Measurements from ENCODE around the gene CCDC158. TPM values are rescaled to one million over a fixed set of nuclear protein-coding genes. Genes with fewer than 3 reads are reported as not detected.

Gene CCDC158
- polyA plus RNA-seq, 1 of the 3 experiments (the other 2 are of a cell fraction): not detected

DNA sequence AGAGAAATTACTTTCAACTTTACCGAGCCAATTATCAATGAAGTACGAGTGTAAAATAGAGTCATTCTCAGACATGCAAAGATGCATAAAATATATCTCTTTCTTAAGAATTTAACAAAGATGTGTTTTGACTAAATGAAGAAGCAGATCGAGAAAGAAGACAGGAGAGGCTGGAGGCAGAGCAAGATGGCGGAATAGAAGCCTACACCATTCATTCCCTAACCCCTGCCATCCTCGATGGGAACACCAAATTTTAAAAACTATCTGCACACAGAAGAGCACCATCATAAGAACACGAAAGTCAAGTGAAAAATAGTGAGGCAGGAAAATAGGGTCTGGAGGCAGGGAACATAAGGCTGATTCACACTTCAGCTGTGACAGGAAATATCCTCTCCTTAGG lies 35.0 kb downstream of the CCDC158 start:
- no peak for DNase-seq
- Histone ChIP-seq H3K4me1 (ENCODE audit: control insufficient read depth in 1 of 2, insufficient read depth in 2 of 2, low read depth in 1 of 2, low read length in 1 of 2) (no peaks in the 10 kb centered on the region), H3K36me3 (replicated peaks in 1 of 2; ENCODE audit: control insufficient read depth in 1 of 2, insufficient read depth in 2 of 2, low read length in 1 of 2) (no peaks in the 10 kb centered on the region), H3K9ac (no peak overlapping the region), H3K79me2 (ENCODE audit: insufficient read depth) (no peaks in the 10 kb centered on the region), H4K20me1 (ENCODE audit: insufficient read depth) (no peaks in the 10 kb centered on the region), H3F3A (replicated peaks; ENCODE audit: insufficient read depth) (no peaks in the 10 kb centered on the region), H3K27ac (ENCODE audit: low read depth in 2 of 2, low read length in 1 of 2) (no peak overlapping the region), H3K9me2 (no peaks in the 10 kb centered on the region), H3K27me3 (ENCODE audit: insufficient read depth) (no peaks in the 10 kb centered on the region), H2AFZ (ENCODE audit: low read depth) (no peak overlapping the region), H3K4me3 (ENCODE audit: low read depth in 2 of 2, low read length in 1 of 2) (no peak overlapping the region), H3K4me2 (no peak overlapping the region), H3K9me3 (0 out of 2 replicates have a peak, but pooled peaks cover 3% of the 10 kb centered on the region)
- CTCF ChIA-PET: no interaction called here
- 68% methylated on average over 6 of the region's 6 CpGs for WGBS (ENCODE audit: low lambda C conversion rate)
- POLR2A ChIA-PET: no interaction called here
- TF ChIP-seq, protein P1, sequence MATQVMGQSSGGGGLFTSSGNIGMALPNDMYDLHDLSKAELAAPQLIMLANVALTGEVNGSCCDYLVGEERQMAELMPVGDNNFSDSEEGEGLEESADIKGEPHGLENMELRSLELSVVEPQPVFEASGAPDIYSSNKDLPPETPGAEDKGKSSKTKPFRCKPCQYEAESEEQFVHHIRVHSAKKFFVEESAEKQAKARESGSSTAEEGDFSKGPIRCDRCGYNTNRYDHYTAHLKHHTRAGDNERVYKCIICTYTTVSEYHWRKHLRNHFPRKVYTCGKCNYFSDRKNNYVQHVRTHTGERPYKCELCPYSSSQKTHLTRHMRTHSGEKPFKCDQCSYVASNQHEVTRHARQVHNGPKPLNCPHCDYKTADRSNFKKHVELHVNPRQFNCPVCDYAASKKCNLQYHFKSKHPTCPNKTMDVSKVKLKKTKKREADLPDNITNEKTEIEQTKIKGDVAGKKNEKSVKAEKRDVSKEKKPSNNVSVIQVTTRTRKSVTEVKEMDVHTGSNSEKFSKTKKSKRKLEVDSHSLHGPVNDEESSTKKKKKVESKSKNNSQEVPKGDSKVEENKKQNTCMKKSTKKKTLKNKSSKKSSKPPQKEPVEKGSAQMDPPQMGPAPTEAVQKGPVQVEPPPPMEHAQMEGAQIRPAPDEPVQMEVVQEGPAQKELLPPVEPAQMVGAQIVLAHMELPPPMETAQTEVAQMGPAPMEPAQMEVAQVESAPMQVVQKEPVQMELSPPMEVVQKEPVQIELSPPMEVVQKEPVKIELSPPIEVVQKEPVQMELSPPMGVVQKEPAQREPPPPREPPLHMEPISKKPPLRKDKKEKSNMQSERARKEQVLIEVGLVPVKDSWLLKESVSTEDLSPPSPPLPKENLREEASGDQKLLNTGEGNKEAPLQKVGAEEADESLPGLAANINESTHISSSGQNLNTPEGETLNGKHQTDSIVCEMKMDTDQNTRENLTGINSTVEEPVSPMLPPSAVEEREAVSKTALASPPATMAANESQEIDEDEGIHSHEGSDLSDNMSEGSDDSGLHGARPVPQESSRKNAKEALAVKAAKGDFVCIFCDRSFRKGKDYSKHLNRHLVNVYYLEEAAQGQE (IDR thresholded peaks at IDR 0.05; ENCODE audit: low read depth, low read length): no peak
- TF ChIP-seq, protein P2, sequence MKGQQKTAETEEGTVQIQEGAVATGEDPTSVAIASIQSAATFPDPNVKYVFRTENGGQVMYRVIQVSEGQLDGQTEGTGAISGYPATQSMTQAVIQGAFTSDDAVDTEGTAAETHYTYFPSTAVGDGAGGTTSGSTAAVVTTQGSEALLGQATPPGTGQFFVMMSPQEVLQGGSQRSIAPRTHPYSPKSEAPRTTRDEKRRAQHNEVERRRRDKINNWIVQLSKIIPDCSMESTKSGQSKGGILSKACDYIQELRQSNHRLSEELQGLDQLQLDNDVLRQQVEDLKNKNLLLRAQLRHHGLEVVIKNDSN (IDR thresholded peaks at IDR 0.05; ENCODE audit: borderline replicate concordance, low read depth): no peak
- no peak for TF ChIP-seq RXRA (IDR thresholded peaks at IDR 0.05; ENCODE audit: borderline replicate concordance, low read depth)
- TF ChIP-seq GABPA (IDR thresholded peaks at IDR 0.05; ENCODE audit: low read depth): no peak
- TF ChIP-seq EP300 (IDR thresholded peaks at IDR 0.05; ENCODE audit: borderline replicate concordance in 1 of 2, low read depth in 1 of 2, low read length in 1 of 2): no peak
- no peak for TF ChIP-seq GATA2 (CRISPR knock-in tag; IDR thresholded peaks at IDR 0.05)
- no peak for TF ChIP-seq NFIC (IDR thresholded peaks at IDR 0.05; ENCODE audit: borderline replicate concordance)
- TF ChIP-seq, protein P3, sequence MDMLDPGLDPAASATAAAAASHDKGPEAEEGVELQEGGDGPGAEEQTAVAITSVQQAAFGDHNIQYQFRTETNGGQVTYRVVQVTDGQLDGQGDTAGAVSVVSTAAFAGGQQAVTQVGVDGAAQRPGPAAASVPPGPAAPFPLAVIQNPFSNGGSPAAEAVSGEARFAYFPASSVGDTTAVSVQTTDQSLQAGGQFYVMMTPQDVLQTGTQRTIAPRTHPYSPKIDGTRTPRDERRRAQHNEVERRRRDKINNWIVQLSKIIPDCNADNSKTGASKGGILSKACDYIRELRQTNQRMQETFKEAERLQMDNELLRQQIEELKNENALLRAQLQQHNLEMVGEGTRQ (IDR thresholded peaks at IDR 0.05; ENCODE audit: borderline replicate concordance, low read depth, low read length): no peak
- TF ChIP-seq, protein P4, sequence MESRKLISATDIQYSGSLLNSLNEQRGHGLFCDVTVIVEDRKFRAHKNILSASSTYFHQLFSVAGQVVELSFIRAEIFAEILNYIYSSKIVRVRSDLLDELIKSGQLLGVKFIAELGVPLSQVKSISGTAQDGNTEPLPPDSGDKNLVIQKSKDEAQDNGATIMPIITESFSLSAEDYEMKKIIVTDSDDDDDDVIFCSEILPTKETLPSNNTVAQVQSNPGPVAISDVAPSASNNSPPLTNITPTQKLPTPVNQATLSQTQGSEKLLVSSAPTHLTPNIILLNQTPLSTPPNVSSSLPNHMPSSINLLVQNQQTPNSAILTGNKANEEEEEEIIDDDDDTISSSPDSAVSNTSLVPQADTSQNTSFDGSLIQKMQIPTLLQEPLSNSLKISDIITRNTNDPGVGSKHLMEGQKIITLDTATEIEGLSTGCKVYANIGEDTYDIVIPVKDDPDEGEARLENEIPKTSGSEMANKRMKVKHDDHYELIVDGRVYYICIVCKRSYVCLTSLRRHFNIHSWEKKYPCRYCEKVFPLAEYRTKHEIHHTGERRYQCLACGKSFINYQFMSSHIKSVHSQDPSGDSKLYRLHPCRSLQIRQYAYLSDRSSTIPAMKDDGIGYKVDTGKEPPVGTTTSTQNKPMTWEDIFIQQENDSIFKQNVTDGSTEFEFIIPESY (IDR thresholded peaks at IDR 0.05; ENCODE audit: borderline replicate concordance, low read depth): no peak
- no peak for TF ChIP-seq FOXM1 (IDR thresholded peaks at IDR 0.05; ENCODE audit: low read depth)
- TF ChIP-seq, protein P5, sequence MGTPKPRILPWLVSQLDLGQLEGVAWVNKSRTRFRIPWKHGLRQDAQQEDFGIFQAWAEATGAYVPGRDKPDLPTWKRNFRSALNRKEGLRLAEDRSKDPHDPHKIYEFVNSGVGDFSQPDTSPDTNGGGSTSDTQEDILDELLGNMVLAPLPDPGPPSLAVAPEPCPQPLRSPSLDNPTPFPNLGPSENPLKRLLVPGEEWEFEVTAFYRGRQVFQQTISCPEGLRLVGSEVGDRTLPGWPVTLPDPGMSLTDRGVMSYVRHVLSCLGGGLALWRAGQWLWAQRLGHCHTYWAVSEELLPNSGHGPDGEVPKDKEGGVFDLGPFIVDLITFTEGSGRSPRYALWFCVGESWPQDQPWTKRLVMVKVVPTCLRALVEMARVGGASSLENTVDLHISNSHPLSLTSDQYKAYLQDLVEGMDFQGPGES (IDR thresholded peaks at IDR 0.05; ENCODE audit: low read depth, low read length): no peak
- TF ChIP-seq, protein P6, sequence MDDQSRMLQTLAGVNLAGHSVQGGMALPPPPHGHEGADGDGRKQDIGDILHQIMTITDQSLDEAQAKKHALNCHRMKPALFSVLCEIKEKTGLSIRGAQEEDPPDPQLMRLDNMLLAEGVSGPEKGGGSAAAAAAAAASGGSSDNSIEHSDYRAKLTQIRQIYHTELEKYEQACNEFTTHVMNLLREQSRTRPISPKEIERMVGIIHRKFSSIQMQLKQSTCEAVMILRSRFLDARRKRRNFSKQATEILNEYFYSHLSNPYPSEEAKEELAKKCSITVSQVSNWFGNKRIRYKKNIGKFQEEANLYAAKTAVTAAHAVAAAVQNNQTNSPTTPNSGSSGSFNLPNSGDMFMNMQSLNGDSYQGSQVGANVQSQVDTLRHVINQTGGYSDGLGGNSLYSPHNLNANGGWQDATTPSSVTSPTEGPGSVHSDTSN (IDR thresholded peaks at IDR 0.05): no peak
- no peak for TF ChIP-seq ELF1 (IDR thresholded peaks at IDR 0.05)
- TF ChIP-seq SMC3 (IDR thresholded peaks at IDR 0.05; ENCODE audit: low read depth, low read length): no peak
- TF ChIP-seq SIN3A (IDR thresholded peaks at IDR 0.05; ENCODE audit: borderline replicate concordance, low read depth, low read length): no peak
- no peak for TF ChIP-seq TAF1 (IDR thresholded peaks at IDR 0.05; ENCODE audit: borderline replicate concordance, low read depth, low read length)
- TF ChIP-seq MEF2A (IDR thresholded peaks at IDR 0.05; ENCODE audit: borderline replicate concordance, low read depth): no peak
- TF ChIP-seq, protein P7, sequence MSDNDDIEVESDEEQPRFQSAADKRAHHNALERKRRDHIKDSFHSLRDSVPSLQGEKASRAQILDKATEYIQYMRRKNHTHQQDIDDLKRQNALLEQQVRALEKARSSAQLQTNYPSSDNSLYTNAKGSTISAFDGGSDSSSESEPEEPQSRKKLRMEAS (IDR thresholded peaks at IDR 0.05; ENCODE audit: low read depth): no peak
- no peak for TF ChIP-seq TCF12 (IDR thresholded peaks at IDR 0.05)
- TF ChIP-seq FOSL2 (IDR thresholded peaks at IDR 0.05; ENCODE audit: borderline replicate concordance, low read depth): no peak
